Fibroblast of pulmonary artery (primary cell): ENCODE results near the gene GRHL3.
A peak's percentile ranks its signal among the peaks of the same experiment; 100 is the strongest.

Experiments used
- DNase-seq: peaks from one replicate; pipeline ENCODE4 v3.0.0-alpha.2; 2010; ENCODE audit warnings: low read depth
- H3K4me3 ChIP-seq: replicated peaks from 2 replicates; pipeline ENCODE4 v1.5.1; 2011; ENCODE audit warnings: low read depth, mild to moderate bottlenecking, control low read depth, low read length, moderate library complexity
- TF ChIP-seq, protein P1 (sequence below): IDR thresholded peaks from 2 replicates; pipeline ENCODE4 v1.5.1; 2011; ENCODE audit warnings: mild to moderate bottlenecking, control low read depth, low read length, inconsistent platforms; ENCODE audit errors: missing control alignments

Gene GRHL3

DNA sequence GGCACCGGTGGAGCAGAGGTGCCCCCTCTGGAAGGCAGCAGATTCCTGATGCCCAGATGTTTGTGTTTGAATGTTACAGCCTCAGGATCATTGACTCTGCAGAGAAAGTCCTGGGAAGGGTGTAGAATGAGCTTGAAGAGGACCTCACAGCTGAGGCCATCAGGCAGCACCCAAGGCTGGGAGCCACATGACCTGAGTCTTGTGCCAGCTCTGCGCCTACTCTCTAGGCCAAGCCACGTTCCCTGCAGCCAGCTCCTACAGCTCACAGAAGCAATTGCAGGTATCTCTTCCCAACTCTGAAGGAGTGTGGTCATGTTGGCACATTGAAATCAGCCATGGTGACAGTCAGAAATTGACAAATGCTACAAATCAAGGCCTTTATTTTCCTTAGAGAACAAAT lies 36.3 kb downstream of the GRHL3 start:
- H3K4me3 ChIP-seq, result no peak overlapping the region
- TF ChIP-seq, protein P1, sequence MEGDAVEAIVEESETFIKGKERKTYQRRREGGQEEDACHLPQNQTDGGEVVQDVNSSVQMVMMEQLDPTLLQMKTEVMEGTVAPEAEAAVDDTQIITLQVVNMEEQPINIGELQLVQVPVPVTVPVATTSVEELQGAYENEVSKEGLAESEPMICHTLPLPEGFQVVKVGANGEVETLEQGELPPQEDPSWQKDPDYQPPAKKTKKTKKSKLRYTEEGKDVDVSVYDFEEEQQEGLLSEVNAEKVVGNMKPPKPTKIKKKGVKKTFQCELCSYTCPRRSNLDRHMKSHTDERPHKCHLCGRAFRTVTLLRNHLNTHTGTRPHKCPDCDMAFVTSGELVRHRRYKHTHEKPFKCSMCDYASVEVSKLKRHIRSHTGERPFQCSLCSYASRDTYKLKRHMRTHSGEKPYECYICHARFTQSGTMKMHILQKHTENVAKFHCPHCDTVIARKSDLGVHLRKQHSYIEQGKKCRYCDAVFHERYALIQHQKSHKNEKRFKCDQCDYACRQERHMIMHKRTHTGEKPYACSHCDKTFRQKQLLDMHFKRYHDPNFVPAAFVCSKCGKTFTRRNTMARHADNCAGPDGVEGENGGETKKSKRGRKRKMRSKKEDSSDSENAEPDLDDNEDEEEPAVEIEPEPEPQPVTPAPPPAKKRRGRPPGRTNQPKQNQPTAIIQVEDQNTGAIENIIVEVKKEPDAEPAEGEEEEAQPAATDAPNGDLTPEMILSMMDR, result no peak
- no peak for DNase-seq

DNA sequence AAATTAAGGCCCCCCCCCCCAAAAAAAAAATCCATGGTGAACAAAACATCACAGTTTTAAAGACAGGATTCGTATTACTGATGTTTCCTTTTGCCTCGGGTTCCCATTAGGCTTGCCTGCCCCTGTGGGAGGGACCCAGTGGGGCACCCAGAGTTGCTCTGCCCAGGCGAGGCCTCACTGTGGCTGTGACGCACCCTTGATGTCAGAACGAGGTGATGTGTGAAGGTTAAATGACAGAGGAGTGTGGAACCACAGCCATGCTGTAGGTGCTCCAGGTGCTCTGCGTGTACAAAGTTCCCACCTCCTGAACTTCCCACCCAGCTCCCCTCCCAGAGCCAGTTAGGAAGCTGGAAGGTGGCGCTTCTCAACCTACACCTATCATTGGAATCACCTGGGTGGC lies 37.9 kb downstream of the GRHL3 start:
- no peak for DNase-seq
- TF ChIP-seq, protein P1, result no peak
- no peak overlapping the region for H3K4me3 ChIP-seq

DNA sequence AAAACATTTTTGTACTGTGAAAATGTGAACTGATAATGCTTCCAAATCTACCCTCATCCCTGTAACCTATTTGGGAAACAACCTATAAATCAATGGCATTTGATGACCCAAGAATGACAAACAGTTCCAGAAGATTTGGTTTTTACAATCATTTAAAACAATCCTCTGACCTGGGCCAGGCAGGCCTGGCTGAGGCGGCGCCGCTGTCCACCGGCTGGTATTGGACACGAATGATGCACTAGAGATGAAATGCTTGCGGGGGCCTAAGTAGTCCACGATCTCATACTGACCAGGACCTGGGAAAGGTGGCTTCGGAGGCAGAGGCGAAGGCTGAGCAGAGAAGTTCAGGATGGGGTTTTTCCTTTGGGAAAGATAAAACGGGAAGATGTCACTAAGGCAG lies 41.5 kb downstream of the GRHL3 start:
- no peak for DNase-seq
- H3K4me3 ChIP-seq, result no peak overlapping the region
- TF ChIP-seq, protein P1, result no peak

DNA sequence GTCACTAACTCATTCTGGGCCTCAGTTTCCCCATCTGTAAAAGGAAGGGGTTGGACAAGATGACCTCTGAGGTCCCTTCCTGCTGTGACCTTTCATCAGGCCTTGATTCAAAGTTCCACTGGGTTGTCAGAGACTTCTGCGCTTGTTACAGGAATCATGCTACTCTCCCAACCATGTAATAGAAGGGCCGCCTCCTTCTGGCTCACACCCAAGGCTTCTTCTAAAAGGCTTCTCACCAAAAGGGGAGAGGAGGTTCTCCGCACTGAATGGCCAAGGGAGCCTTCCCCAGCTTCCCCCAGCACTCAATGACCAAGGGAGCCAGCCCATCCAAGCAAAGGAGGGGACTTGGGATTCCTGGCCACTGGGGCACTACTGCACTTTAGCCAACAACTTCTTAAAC lies 42.7 kb downstream of the GRHL3 start:
- no peak overlapping the region for H3K4me3 ChIP-seq
- DNase-seq, result no peak
- TF ChIP-seq, protein P1, result no peak

DNA sequence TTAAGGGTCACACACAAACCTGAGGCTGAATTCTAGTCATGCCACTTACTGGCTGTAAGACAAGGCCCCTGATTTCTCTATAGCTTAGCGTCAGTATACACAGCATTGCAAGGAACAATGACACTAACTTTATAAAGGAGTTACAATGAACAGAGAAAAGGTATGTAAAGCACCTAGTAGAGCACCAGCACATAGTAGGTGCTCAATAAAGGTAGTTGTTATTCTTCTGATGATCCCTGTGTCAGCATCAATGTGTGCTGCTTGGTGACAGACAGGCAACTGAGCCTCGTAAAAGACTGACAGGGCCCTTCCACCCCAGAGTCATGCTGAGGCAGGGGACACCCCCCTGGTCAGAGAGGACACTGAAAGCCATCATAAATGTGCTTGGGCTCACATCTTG lies 43.2 kb downstream of the GRHL3 start:
- no peak overlapping the region for H3K4me3 ChIP-seq
- TF ChIP-seq, protein P1, result no peak
- DNase-seq, result no peak

DNA sequence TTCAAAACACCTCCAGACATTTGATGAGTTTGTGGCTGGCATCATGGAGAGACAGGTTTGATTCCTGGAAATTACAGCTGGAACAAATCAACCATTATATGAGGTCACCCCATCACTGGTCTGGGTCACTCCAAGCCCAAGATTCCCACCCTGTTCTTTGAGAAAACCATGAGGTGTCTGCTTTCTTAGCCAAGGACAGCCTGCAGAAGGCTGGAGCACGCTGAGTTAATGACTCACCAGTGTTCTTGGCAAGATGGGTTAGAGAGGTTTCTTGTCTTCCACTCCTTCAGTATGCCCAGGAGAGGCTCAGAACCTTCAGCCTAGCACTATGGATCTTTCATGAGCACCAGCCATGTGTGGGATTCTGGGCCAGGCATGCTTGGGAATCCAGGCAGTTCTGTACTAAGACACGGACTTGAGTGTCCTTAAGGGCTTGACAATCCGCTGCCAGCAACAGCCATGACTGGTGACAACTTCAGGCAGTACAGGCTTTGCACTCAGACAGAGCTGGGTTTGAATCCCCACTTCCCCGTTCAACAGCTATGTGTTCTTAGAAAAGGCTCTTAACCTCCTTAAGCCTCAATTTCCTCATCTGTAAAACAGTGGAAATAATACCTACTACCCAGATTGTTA lies 43.9 kb downstream of the GRHL3 start:
- H3K4me3 ChIP-seq, result no peak overlapping the region
- peak; percentile 88 for DNase-seq
- TF ChIP-seq, protein P1, result no peak

DNA sequence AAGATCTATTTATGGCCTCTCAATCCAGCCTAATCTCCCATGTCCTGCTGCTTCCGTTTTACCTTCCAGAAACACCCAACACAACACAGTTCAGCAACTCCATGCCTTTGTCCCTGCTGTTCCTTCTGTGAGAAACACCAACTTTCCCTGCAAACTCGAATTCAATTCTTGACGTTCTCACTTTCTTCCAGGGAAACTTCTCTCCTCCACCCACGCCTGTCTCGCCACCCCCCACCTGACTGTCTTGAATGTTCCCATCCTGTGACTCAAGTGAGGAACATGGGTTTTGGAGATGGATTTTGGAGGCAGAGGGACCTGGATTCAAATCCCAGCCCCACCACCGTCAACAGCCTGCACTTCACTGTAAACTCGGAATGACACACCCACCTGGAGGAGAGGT lies 44.8 kb downstream of the GRHL3 start:
- TF ChIP-seq, protein P1, result no peak
- no peak for DNase-seq
- no peak overlapping the region for H3K4me3 ChIP-seq
